HepG2 (cell line): ENCODE results near the gene C6orf132. TPM values are rescaled to one million over a fixed set of nuclear protein-coding genes. Genes with fewer than 3 reads are reported as not detected.

Experiments used
- BORCS8-MEF2B ChIP-seq: sonication (generic); formaldehyde crosslinking; IDR thresholded peaks from 2 replicates; pipeline ENCODE4 v1.8.0; 2022; ENCODE audit warnings: mild to moderate bottlenecking, missing genetic modification reagents
- FLYWCH1 ChIP-seq: sonication (generic); formaldehyde crosslinking; IDR thresholded peaks from 2 replicates; pipeline ENCODE4 v1.8.1; 2023; ENCODE audit warnings: mild to moderate bottlenecking, missing genetic modification reagents
- HMG20B ChIP-seq: conservative IDR thresholded peaks from 2 replicates; pipeline ENCODE4 v1.6.1; 2016; ENCODE audit warnings: missing genetic modification reagents, missing compliant biosample characterization
- HOXA3 ChIP-seq: sonication (generic); formaldehyde crosslinking; IDR thresholded peaks from 2 replicates; pipeline ENCODE4 v1.5.0; 2020; ENCODE audit warnings: missing genetic modification reagents
- HOXA5 ChIP-seq: sonication (generic); formaldehyde crosslinking; IDR thresholded peaks from 2 replicates; pipeline ENCODE4 v1.4.0; 2020; ENCODE audit warnings: missing genetic modification reagents
- KDM2A ChIP-seq: sonication (generic); formaldehyde crosslinking; IDR thresholded peaks from 2 replicates; pipeline ENCODE4 v1.4.0; 2020; ENCODE audit warnings: low read depth, missing genetic modification reagents, borderline replicate concordance
- KDM5A ChIP-seq: fragments of 200-600 bp; sonication (generic); IDR thresholded peaks from 2 replicates; pipeline ENCODE4 v1.7.0; 2018; ENCODE audit warnings: antibody characterized with exemption, mild to moderate bottlenecking, low read length, borderline replicate concordance
- KLF12 ChIP-seq: sonication (generic); formaldehyde crosslinking; IDR thresholded peaks from 2 replicates; pipeline ENCODE4 v1.4.0; 2020; ENCODE audit warnings: missing genetic modification reagents, borderline replicate concordance
- KLF15 ChIP-seq: sonication (generic); formaldehyde crosslinking; IDR thresholded peaks from 2 replicates; pipeline ENCODE4 v1.8.1; 2023; ENCODE audit warnings: borderline replicate concordance, mild to moderate bottlenecking, inconsistent platforms, missing genetic modification reagents, mixed read lengths
- MAZ ChIP-seq, 2 experiments: sonication (generic) in 1 of 2; formaldehyde crosslinking in 1 of 2; IDR thresholded peaks; 2 replicates each; pipeline versions ENCODE4 v1.5.0 to v1.6.1; 2012 to 2020; ENCODE audit warnings: low read depth in 2 of 2, mild to moderate bottlenecking in 2 of 2, borderline replicate concordance in 1 of 2, improper control_type of control experiment in 1 of 2, low read length in 1 of 2, missing genetic modification reagents in 1 of 2, moderate library complexity in 1 of 2
- NFKBIZ ChIP-seq: IDR thresholded peaks from 2 replicates; pipeline ENCODE4 v1.6.1; 2018; ENCODE audit warnings: missing genetic modification reagents, missing compliant biosample characterization
- POLR2A ChIP-seq, 2 experiments: IDR thresholded peaks; 2 replicates each; pipeline ENCODE4 v1.6.1; 2011; ENCODE audit warnings: low read depth in 2 of 2, low read length in 2 of 2, mild to moderate bottlenecking in 1 of 2, moderate library complexity in 1 of 2; ENCODE audit not compliant: insufficient read depth in 1 of 2
- RBM22 ChIP-seq: fragments of 200-400 bp; formaldehyde crosslinking; optimal IDR thresholded peaks from 2 replicates; pipeline ENCODE3; 2017; ENCODE audit warnings: mild to moderate bottlenecking, low read length, moderate library complexity
- SMYD3 ChIP-seq: sonication (generic); formaldehyde crosslinking; IDR thresholded peaks from 2 replicates; pipeline ENCODE4 v1.8.1; 2023; ENCODE audit warnings: mild to moderate bottlenecking, missing genetic modification reagents
- TARDBP ChIP-seq: sonication (generic); formaldehyde crosslinking; IDR thresholded peaks from 2 replicates; pipeline ENCODE4 v1.8.0; 2022; ENCODE audit warnings: mild to moderate bottlenecking, missing genetic modification reagents
- TFDP1 ChIP-seq: IDR thresholded peaks from 2 replicates; pipeline ENCODE4 v1.6.1; 2016; ENCODE audit warnings: missing compliant biosample characterization, missing genetic modification reagents, borderline replicate concordance
- U2AF1 ChIP-seq: fragments of 200-400 bp; formaldehyde crosslinking; optimal IDR thresholded peaks from 2 replicates; pipeline ENCODE3; 2017; ENCODE audit warnings: mild to moderate bottlenecking, low read depth, low read length
- ZFP36 ChIP-seq: fragments of 150-350 bp; IDR thresholded peaks from 2 replicates; pipeline ENCODE4 v1.6.1; 2018; ENCODE audit warnings: borderline replicate concordance, low read length, low read depth; ENCODE audit not compliant: partially characterized antibody
- ZFY ChIP-seq: sonication (generic); formaldehyde crosslinking; IDR thresholded peaks from 2 replicates; pipeline ENCODE4 v1.4.0; 2020; ENCODE audit warnings: missing genetic modification reagents
- ZNF335 ChIP-seq: sonication (generic); formaldehyde crosslinking; IDR thresholded peaks from 2 replicates; pipeline ENCODE4 v1.4.0; 2020; ENCODE audit warnings: missing genetic modification reagents
- ZNF597 ChIP-seq: sonication (generic); formaldehyde crosslinking; IDR thresholded peaks from 2 replicates; pipeline ENCODE4 v1.5.0; 2020; ENCODE audit warnings: missing genetic modification reagents
- ZNF660 ChIP-seq: sonication (generic); formaldehyde crosslinking; IDR thresholded peaks from 2 replicates; pipeline ENCODE4 v1.5.1; 2020; ENCODE audit warnings: mild to moderate bottlenecking, low read depth, missing genetic modification reagents, borderline replicate concordance
- ZNF773 ChIP-seq: sonication (generic); formaldehyde crosslinking; IDR thresholded peaks from 2 replicates; pipeline ENCODE4 v1.4.0; 2020; ENCODE audit warnings: missing genetic modification reagents, borderline replicate concordance
- ZNF777 ChIP-seq: sonication (generic); formaldehyde crosslinking; IDR thresholded peaks from 2 replicates; pipeline ENCODE4 v1.4.0; 2020; ENCODE audit warnings: missing genetic modification reagents
- ZNF780A ChIP-seq: sonication (generic); formaldehyde crosslinking; IDR thresholded peaks from 2 replicates; pipeline ENCODE4 v1.8.0; 2022; ENCODE audit warnings: mild to moderate bottlenecking, missing genetic modification reagents, moderate library complexity
- polyA plus RNA-seq, 8 experiments: library from polyadenylated mRNA; depleted of rRNA in 3 of 8; stranded (reverse) in 7 of 8; unstranded in 1 of 8; fragments of >200 nt; fragmentation: Illumina TruSeq in 4 of 8; extraction: Trizol in 4 of 8; gene quantifications; 2 replicates each; pipeline versions ENCODE4 v1.2.1 to v1.2.3, GENCODE V29; 2011 to 2016; ENCODE audit warnings: low read depth in 4 of 8, missing spikeins in 1 of 8, mixed read lengths in 1 of 8; ENCODE audit not compliant: insufficient read depth in 1 of 8
- total RNA-seq, 5 experiments: library from RNA; depleted of rRNA; stranded (reverse); fragments of >200 nt; fragmentation: Illumina TruSeq; extraction: Trizol; gene quantifications; 2 replicates each; pipeline ENCODE4 v1.2.3, GENCODE V29; 2016; ENCODE audit warnings: low read depth in 1 of 5
- TF ChIP-seq, protein P1 (sequence below): IDR thresholded peaks from 2 replicates; pipeline ENCODE4 v1.6.1; 2018; ENCODE audit warnings: missing genetic modification reagents
- TF ChIP-seq, protein P2 (sequence below): sonication (generic); formaldehyde crosslinking; IDR thresholded peaks from 2 replicates; pipeline ENCODE4 v1.5.0; 2020; ENCODE audit warnings: missing genetic modification reagents

C6orf132 gene
- total and polyA plus RNA-seq, 2 of the 13 experiments (the other 11 are each of a cell fraction or from before 2014, with no cell fraction given): 0.78 to 3.0 TPM

GRCh38 chr6:42142118-42142835 lies at the start of gene C6orf132 (continued):
- TF ChIP-seq ZNF597 (no peak), RBM22 (no peak), KDM5A (no peak), ZNF335 (CRISPR knock-in tag) (no peak), ZFY (CRISPR knock-in tag) (no peak; the same call in 1 of the 2 replicates), HOXA5 (CRISPR knock-in tag) (peak; percentile 61; the same call in 1 of the 2 replicates), SMYD3 (no peak), BORCS8-MEF2B (CRISPR knock-in tag) (no peak), TARDBP (no peak), ZNF777 (CRISPR knock-in tag) (0 out of 2 replicates have a peak, but pooled peaks have one; percentile 39), HOXA3 (CRISPR knock-in tag) (peak; percentile 35; the same call in 1 of the 2 replicates), ZNF660 (CRISPR knock-in tag) (no peak), ZNF780A (CRISPR knock-in tag) (no peak), ZFP36 (no peak), HMG20B (CRISPR knock-in tag) (no peak), FLYWCH1 (CRISPR knock-in tag) (no peak), NFKBIZ (no peak; the same call in 1 of the 2 replicates), KLF15 (CRISPR knock-in tag) (no peak), ZNF773 (CRISPR knock-in tag) (no peak), KLF12 (no peak), U2AF1 (no peak), KDM2A (peak; percentile 45), POLR2A (IDR thresholded peaks at IDR 0.05; ENCODE audit: insufficient read depth in 1 of 2, low read depth in 2 of 2, low read length in 2 of 2) (0 out of 4 replicates have a peak, but pooled peaks have one; percentile 32 to 46), TFDP1 (CRISPR knock-in tag) (no peak), MAZ (IDR thresholded peaks at IDR 0.05; ENCODE audit: borderline replicate concordance, low read depth, low read length) (no peak), MAZ (CRISPR knock-in tag; IDR thresholded peaks at IDR 0.05; ENCODE audit: low read depth) (0 out of 2 replicates have a peak, but pooled peaks have one; percentile 3)
- TF ChIP-seq, protein P1, sequence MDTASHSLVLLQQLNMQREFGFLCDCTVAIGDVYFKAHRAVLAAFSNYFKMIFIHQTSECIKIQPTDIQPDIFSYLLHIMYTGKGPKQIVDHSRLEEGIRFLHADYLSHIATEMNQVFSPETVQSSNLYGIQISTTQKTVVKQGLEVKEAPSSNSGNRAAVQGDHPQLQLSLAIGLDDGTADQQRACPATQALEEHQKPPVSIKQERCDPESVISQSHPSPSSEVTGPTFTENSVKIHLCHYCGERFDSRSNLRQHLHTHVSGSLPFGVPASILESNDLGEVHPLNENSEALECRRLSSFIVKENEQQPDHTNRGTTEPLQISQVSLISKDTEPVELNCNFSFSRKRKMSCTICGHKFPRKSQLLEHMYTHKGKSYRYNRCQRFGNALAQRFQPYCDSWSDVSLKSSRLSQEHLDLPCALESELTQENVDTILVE: no peak
- TF ChIP-seq, protein P2, sequence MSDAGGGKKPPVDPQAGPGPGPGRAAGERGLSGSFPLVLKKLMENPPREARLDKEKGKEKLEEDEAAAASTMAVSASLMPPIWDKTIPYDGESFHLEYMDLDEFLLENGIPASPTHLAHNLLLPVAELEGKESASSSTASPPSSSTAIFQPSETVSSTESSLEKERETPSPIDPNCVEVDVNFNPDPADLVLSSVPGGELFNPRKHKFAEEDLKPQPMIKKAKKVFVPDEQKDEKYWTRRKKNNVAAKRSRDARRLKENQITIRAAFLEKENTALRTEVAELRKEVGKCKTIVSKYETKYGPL (CRISPR knock-in tag): no peak
